Suppressor macrophage (primary cell): ENCODE measurements around the gene RET.

Experiments
- DNase-seq, 4 experiments: peaks; one replicate each; pipeline ENCODE4 v3.0.0-alpha.2; 2020 to 2022

Gene RET

GRCh38 chr10:43121444-43121843 is 44.6 kb downstream of the RET start:
- peak; percentile 75 to 87 (median 86) for DNase-seq

GRCh38 chr10:43122096-43122495 is 45.2 kb downstream of the RET start:
- no peak for DNase-seq

GRCh38 chr10:43122826-43123225 is 46.0 kb downstream of the RET start:
- no peak for DNase-seq

- no peak for DNase-seq
Observed at GRCh38 chr10:43123361-43124093, 46.7 kb downstream of the RET start.

- no peak for DNase-seq
Observed at GRCh38 chr10:43124094-43124521, 47.2 kb downstream of the RET start.

- peak in 1 of 4 experiments; percentile 35 for DNase-seq
Observed at GRCh38 chr10:43124574-43125273, 47.9 kb downstream of the RET start.

GRCh38 chr10:43125274-43125845 is 48.5 kb downstream of the RET start:
- DNase-seq = no peak

- DNase-seq = peak in 1 of 4 experiments; percentile 4
Observed at GRCh38 chr10:43125881-43126731, 49.2 kb downstream of the RET start.

- DNase-seq = peak in 3 of 4 experiments; percentile 55 to 82 (median 63)
Observed at GRCh38 chr10:43126759-43127424, 50.0 kb downstream of the RET start.

- DNase-seq = peak; percentile 62 to 84 (median 78)
Observed at GRCh38 chr10:43127442-43127841, 50.6 kb downstream of the RET start.

GRCh38 chr10:43128331-43128730 is 51.5 kb downstream of the RET start:
- DNase-seq = no peak

GRCh38 chr10:43128958-43129706 is 52.3 kb downstream of the RET start:
- DNase-seq = peak; percentile 86 to 96 (median 90)

- peak in 3 of 4 experiments; percentile 37 to 73 (median 64) for DNase-seq
Observed at GRCh38 chr10:43130770-43131171, 53.9 kb downstream of the RET start.

GRCh38 chr10:43131256-43131655 is 54.4 kb downstream of the RET start:
- DNase-seq = no peak

- no peak for DNase-seq
Observed at GRCh38 chr10:43131906-43132305, 55.0 kb downstream of the RET start.

- peak; percentile 50 to 82 (median 72) for DNase-seq
Observed at GRCh38 chr10:43132867-43133787, 56.3 kb downstream of the RET start.

GRCh38 chr10:43134126-43134905 is 57.4 kb downstream of the RET start:
- DNase-seq = peak in 1 of 4 experiments; percentile 52

- no peak for DNase-seq
Observed at GRCh38 chr10:43135064-43135463, 58.2 kb downstream of the RET start.

- no peak for DNase-seq
Observed at GRCh38 chr10:43135656-43136055, 58.8 kb downstream of the RET start.
